COR-L47 (cell line): ENCODE measurements around the gene DSPP.
A peak's percentile ranks its signal among the peaks of the same experiment; 100 is the strongest.
"Not testable (repeated sequence)": the region's sequence is repeated elsewhere in the genome, so short reads cannot be mapped to it uniquely, and the experiment has no call there.

Experiments used
- DNase-seq: peaks from one replicate; lab custom pipeline; 2025; lab: John Stamatoyannopoulos, UW

Gene DSPP

DNA sequence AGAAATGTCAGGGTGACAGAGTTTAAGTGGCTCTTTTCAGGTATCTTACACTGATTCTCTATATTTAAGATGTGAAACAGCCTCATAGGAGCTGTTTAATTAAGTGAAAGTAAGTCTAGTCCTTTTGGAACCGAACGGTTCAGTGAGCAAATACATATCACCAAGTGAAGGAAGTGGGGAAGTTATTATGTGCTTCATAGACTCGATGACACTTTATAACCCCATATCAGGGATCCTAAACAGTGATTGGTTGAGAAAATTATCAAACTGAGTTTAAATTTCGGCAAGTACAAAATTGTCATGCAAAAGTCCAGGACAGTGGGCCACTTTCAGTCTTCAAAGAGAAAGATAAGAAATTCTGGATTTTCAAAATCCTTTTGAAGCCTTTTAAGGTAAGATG, at the start of gene DSPP:
DSPP (plus strand) TSS at position 301 of the 400 bp plus-strand sequence. CDS start 2,380 bp downstream, outside the sequence.
- DNase-seq = no peak

DNA sequence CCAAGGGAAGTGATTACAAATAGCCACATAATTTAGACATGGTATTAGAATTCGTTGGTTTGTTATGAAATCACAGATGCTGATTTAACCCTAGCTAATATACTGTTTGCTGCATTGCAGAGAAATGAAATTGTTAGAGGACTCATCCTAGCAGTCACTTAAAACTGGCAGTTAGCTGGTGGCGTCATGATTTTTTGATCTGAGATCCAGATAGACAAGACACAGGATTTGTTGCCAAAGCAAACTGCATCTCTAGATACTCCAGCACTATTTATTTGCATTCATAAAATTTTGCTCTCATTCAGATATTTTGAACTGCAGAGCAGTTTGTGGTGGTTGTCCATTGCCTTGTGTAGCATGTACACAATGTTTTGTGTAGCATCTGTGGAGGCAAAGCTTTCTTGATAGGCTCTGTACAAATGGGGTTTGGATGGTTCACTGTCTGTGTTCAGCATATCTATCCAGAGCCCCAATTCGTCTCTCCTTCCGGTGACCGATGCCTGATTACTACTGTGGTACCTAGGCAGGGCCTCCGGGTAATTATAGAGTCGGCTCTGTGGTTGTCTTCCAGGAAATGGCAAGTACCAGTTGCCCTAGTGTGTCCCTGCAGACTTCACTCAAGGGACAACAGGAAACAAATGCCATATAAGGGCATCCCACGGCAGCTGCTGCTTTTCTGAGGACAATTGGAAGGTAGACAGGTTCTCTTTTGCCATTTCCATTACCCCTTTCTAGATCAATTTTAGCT, 49.1 kb upstream of the DSPP start:
- DNase-seq = peak; percentile 92

DNA sequence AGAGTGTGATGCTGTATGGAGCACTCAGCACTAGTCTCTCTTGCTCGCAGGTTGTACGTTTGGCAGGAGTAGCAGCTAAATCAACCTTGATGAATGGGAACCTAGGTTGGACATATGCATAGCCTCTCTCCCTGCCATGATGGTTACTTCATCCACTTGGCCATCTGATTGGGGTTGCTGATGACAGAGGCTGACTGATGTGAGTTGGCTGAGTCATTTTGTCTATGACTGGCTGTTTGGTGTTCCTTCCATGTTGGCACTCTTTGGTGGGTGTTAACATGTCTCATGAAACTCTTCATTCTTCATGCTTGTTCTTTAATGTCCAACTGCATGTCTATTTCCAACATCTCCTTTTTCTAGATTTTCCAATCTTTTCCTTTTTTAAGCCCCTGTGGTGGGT, 47.5 kb upstream of the DSPP start:
- no peak for DNase-seq

DNA sequence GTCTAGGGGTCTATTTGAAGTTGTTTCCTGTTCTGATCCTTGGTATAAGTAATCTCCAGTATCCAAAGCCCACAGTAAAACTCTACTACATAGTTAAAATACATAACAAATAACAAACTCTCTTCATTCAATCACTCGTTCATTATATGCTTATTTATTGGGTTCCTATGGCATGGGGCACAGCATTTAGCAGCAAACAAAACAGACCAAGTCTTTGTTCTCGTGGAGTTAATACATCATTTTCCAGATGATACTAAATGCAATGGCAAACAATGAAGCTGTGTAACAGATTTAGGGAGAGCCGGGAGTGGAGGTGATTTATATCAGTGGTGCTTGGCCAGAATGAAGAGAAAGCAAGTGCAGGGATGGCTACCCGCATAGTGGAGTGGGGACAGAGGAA, 42.6 kb upstream of the DSPP start:
- no peak for DNase-seq

DNA sequence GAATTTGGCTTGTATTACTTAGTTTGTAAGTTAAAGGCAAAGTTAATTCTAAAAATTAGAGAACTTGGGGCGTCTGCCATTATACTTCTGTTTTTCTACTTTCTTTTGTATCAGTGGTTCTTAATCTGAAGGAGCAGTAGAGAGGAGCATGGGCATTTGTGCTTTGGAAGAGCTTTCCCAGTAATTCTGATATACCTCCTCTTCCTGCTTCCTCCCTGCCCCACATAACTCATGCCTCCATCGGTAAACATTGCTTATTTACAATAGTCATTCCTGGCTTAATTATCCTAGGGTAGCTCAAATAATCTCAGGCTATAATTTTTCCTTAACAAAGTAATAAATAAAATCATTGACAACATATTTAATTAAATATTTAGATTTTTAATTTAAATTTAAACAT, 42.1 kb upstream of the DSPP start:
- peak; percentile 14 for DNase-seq

DNA sequence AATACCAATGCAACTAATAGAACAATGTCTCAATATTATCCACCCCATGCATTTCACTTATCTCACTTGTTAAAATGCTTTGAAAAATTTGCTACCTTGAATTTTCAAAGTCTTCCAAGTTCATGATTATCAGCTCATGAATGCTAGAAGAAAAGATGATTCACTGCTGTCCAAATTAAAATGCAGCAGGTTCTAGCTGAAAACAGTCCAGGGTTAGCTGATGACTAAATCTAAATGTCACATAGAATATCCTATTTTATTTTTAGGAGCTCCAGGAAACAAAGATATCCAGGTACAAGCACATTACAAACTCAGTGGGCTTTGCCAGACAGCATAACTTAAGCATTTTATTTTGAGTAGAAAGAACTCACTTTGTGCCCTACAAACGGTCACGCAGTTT, 41.1 kb upstream of the DSPP start:
- DNase-seq = no peak

DNA sequence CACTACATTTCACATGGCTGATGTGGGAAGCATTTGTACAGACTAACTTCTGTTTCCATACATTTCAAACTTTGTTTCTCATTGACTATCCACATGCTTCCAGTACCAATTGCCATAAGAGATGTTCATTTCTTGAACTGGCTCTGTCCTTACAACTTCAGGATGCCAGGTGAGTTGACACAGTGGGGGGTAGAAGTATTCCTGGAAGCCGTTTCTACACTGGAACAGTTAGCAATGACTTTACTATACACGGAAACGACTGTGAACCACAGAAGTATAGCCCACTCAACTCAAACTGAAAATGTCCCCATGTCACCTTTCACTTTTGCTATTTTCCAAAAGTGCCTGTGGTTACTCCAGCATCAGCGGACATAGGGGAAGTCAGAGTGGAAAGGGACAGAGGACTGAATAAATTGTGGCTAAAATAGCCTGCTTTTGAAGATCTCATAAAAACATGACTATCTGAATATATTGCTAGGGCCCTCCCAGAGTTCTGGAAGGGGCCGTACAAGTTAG, 38.0 kb upstream of the DSPP start:
- no peak for DNase-seq

DNA sequence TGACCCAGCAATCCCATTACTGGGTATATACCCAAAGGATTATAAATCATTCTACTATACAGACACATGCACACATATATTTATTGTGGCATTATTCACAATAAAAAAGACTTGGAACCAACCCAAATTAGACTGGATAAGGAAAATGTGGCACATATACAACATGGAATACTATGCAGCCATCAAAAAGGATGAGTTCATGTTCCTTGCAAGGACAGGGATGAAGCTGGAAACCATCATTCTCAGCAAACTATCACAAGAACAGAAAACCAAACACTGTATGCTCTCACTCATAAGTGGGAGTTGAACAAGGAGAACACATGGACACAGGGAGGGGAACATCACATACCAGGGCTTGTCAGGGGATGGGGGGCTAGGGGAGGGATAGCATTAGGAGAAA, 34.0 kb upstream of the DSPP start:
- DNase-seq = not testable (repeated sequence)

DNA sequence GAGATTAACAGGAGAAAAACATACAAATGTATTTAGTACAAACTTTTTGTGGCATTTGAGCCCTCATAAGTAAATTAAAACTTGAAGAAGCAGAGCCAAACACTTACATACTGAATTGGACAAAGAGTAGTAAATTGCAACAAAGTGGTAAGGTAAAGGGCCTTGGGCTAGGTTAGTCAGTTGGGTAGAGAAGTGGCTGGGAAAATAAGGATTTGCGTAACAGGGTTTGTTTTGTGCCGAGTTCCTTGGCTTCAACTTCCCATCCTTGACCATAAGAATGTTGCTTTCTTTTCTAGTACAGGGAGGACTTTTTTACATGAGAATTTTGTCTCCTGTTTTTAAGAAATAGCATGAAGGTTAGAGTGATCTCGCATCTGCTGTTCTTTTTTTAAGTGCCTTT, 33.3 kb upstream of the DSPP start:
- DNase-seq = no peak

DNA sequence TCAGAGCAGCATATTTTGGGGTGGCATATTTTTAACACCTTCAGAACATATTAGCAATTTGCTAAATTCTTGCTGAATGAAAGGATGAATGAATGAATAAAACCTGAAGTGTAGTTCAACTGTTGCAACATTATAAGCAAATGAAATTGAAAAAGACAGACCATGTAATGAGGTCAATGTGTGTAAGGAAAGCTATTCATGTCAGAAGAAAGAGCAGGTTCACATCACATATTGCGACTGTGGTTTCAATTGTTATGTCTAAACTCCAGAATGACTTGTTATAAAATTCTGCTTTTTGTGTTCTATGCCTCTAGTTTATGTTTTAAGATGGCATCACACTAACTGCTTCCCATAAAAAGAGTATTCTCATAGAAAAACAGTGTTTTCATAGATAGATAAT, 32.9 kb upstream of the DSPP start:
- DNase-seq = no peak

DNA sequence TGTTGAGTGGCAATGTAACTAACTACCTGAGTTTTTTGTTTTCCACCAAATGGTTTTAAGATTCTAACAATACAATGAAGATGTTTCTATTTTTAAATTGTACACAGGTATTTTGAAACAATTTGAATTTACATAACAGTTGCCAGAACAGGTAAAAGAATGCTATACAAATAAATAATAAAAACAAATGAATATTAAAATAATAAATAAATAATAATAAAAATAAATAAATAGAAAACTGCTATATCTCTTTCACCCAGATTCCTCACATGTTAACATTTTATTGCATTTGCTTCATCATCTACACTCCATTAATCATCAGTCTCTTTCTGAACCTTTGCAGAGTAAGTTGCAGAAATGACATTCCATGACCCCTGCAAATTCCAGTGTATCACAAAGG, 32.3 kb upstream of the DSPP start:
- no peak for DNase-seq

DNA sequence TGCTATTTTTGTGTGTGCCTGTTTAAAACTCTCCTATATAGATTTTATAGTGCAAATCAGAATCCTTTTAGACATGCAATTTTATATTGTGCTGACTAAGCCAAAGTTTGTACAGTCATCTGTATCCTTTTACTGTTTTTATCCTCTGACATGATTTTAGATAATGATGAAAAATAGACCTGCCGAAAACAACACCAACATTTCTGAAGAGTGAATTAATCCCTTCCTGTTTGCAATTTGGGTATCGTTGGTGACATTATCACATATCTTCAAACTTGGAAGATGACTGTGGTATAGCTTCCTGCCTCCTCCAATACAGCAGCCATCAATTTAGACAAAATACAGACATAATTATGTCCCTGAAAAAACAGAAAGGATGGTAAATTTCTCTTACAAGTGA, 28.9 kb upstream of the DSPP start:
- no peak for DNase-seq

DNA sequence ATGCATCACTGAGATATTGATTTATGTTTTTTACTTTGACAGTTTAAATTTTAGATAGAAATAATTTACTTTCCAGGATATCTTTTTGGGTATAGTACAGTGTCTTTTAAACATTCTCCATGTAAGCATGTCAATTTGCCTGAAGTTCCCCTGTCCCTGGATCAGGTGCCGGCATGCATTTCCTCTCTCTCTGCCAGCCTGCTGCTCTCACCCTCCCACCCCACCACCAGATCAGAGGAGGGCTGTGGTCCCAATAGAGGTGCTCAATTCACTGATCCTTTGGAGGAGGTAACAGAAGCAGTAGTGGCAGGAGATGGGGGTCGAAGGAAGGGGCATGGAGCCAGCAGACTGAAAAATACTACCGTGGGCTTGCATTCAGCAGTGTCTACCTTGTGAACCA, 28.3 kb upstream of the DSPP start:
- DNase-seq = no peak

DNA sequence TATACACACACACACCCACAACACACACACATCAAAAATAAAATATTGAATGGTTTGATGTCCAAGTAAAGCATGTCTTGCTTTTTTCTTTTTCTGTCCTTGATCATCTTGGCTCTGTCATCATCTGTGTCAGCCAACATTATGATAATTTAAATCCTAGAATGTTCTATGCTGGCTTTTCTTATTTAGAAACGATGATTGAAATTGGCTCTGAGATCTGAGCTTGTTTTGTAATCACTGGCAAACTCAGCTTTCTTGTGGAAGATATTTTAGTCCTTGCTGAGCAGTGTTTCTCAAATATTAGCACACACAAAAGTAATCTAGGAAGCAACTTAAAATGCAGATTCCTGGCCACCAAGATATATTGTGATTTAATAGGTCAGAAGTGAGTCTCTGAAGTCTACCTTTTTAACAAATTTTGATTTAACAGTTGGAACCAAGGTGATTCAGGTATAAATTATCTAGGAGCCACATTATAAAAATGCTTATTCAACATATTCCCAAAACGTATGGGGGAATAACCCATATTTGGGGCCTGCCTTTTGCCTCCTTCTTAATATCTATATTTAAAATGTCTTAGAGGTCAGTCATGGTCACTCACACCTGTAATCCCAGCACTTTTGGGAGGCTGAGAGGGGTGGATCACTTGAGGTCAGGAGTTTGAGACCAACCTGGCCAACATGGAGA, 24.0 kb upstream of the DSPP start:
- no peak for DNase-seq

DNA sequence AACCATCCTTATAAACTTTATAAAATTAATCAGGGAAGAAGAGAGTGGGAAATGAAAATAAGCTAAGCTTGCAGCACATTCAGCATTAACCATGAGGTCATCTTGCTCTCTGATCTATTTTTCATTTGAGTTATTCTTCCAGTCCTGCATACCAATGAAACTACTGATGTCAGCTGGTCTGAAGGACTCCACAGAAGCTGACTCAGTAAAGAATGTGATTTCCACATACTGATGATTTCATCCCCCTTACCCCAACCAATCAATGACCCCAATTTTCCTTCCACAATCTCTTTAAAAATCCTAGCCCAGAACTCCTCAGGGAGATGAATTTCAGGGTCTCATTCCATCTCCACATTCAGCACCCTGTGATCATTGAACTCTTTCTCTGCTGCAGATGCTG, 18.8 kb upstream of the DSPP start:
- DNase-seq = no peak

DNA sequence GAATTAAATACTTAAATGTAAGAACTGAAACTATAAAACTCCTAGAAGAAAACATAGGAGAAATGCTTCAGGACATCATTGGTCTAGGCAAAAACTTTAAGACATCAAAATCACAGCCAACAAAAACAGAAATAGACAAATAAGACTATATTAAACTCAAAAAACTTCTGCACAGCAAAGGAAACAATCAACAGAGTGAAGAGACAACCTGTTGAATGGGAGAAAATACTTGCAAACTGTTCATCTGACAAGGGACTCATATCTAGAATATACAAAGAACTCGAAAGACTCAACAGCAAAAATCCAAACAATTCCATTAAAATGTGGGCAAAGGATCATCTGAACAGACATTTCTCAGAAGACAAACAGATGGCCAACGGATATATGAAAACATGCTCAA, 16.2 kb upstream of the DSPP start:
- DNase-seq = no peak

DNA sequence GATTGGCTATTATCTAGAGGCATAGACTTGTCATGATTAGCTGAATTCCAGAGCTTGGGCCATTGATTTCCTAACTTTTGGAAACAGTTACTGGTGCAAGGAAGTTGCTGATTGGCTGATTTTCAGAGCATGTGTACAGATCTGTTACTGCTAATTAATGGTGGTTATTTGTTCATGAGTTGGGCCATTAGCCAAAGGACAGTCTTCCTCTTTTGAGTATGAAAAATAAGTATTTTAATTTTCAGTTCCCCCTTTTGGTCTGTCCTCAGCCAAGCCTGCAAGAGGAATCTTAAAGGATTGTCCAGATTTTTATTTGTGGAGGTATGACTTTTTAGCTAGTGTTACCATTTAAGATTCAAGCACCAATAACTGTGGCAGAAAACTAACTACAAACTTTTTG, 7.0 kb upstream of the DSPP start:
- DNase-seq = no peak

DNA sequence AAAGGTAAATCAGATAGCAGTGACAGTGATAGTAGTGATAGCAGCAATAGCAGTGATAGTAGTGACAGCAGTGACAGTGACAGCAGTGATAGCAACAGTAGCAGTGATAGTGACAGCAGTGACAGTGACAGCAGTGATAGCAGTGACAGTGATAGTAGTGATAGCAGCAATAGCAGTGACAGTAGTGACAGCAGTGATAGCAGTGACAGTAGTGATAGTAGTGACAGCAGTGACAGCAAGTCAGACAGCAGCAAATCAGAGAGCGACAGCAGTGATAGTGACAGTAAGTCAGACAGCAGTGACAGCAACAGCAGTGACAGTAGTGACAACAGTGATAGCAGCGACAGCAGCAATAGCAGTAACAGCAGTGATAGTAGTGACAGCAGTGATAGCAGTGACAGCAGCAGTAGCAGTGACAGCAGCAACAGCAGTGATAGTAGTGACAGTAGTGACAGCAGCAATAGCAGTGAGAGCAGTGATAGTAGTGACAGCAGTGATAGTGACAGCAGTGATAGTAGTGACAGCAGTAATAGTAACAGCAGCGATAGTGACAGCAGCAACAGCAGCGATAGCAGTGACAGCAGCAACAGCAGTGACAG, 6.1 kb downstream of the DSPP start:
- no peak for DNase-seq

DNA sequence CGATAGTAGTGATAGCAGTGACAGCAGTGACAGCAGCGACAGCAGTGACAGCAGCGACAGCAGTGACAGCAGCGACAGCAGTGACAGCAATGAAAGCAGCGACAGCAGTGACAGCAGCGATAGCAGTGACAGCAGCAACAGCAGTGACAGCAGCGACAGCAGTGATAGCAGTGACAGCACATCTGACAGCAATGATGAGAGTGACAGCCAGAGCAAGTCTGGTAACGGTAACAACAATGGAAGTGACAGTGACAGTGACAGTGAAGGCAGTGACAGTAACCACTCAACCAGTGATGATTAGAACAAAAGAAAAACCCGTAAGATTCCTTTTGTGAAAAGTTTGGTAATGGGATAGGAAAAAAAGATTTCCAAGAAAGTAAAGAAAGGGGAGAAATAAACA, 7.9 kb downstream of the DSPP start:
- DNase-seq = no peak

DNA sequence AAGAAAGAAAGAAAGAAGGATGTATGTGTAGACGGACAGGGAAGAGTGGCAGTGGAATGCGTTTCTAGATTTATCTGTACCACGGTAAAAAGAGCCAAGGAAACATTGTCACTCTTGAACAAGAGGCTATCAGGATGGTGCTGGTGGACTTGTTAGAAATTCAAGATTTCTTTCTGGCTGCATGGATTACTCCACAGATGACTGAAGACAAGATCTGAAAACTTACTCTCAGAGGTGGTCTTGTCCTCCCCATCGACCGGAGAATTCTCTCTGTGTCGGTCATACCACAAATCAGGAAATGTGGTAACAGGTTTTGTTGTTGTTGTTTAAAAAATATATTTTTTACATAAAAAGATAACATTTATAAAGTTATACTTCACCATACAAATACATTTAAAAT, 11.8 kb downstream of the DSPP start:
- no peak for DNase-seq

DNA sequence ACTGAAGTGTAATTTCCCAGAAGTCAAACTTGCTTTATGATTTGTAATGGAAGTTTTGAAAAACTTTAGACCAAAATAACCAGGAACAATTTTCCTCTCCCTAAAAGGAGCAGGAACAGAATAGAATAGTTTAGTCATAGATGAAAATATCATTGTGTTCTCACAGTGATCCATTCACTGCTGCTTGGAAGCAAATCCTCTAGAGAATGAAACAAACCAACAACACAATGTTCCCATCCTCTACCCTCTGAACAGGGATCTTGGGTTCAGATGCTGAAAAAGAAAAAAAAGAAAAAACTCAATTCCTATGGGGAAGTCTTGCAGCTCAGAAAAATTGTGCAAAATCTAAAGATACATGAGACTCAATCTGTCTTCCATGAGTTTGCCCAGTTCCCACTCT, 12.2 kb downstream of the DSPP start:
- no peak for DNase-seq

DNA sequence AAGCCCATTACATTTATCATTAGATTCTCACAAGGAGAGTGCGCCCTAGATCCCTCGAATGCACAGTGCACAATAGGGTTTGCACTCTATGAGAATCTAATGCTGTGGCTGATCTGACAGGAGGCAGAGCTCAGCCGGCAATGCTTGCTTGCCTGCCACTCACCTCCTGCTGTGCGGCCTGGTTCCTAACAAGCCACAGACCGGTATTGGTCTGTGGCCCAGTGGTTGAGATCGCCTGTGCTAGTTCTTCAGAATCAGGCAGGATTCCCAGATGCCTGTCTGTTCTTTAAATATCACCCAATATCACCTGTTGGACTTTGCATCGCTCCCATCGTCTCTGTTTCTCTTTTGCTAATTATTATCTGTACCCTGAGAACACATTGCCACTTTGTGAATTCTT, 14.0 kb downstream of the DSPP start:
- no peak for DNase-seq

DNA sequence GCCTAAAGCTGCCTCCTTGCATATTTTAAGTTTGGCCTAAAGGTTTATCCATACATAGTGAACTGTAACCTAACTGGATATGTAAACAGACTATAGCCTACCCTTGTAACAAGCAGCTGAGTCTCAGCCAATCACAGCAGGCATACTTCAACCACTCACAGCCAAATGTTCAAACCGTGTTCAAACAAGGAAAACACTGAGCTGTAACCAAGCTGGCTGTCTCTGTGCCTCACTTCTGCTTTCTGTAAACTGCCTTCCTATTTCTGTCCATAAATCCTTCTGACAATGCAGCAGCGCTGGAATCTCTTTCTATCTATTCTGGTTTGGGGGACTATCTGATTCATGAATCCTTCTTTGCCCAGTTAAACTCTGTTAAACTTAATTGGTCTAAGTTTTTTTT, 16.4 kb downstream of the DSPP start:
- DNase-seq = no peak
